KMS-11 (cell line): Measurements from ENCODE around the gene SLC26A1.

Experiments used
- H2AFZ ChIP-seq: fragments of 200-600 bp; sonication (generic); 2 replicates; pipeline ENCODE4 v1.6.1; 2016; ENCODE audit warnings: antibody characterized with exemption, mixed run types, low read depth
- H3K27ac ChIP-seq: fragments of 200-600 bp; sonication (generic); 2 replicates; pipeline ENCODE4 v1.6.1; 2016; ENCODE audit warnings: mild to moderate bottlenecking, mixed run types
- H3K27me3 ChIP-seq: fragments of 200-600 bp; sonication (generic); 2 replicates; pipeline ENCODE4 v1.6.1; 2017; ENCODE audit warnings: mild to moderate bottlenecking, low read depth, mixed run types, moderate library complexity; ENCODE audit not compliant: insufficient read depth
- H3K36me3 ChIP-seq: fragments of 200-600 bp; sonication (generic); 2 replicates; pipeline ENCODE4 v1.6.1; 2017; ENCODE audit warnings: mild to moderate bottlenecking, mixed run types; ENCODE audit not compliant: insufficient read depth
- H3K4me1 ChIP-seq: fragments of 200-600 bp; sonication (generic); 2 replicates; pipeline ENCODE4 v1.6.1; 2016; ENCODE audit warnings: mild to moderate bottlenecking, low read depth, mixed run types; ENCODE audit not compliant: poor library complexity, severe bottlenecking
- H3K4me2 ChIP-seq: fragments of 200-600 bp; sonication (generic); 2 replicates; pipeline ENCODE4 v1.7.0; 2016; ENCODE audit warnings: mild to moderate bottlenecking, mixed run types
- H3K4me3 ChIP-seq: fragments of 200-600 bp; sonication (generic); IDR thresholded peaks from 2 replicates; pipeline ENCODE4 v1.6.1; 2017; ENCODE audit warnings: low read depth, low read length, mixed read lengths; ENCODE audit not compliant: insufficient read depth
- H3K79me2 ChIP-seq: fragments of 200-600 bp; sonication (generic); 2 replicates; pipeline ENCODE4 v1.6.1; 2016; ENCODE audit warnings: low read depth, mixed run types; ENCODE audit not compliant: insufficient read depth
- H3K9ac ChIP-seq: fragments of 200-600 bp; sonication (generic); 2 replicates; pipeline ENCODE4 v1.6.1; 2016; ENCODE audit warnings: mild to moderate bottlenecking, mixed run types
- H4K20me1 ChIP-seq: fragments of 200-600 bp; sonication (generic); 2 replicates; pipeline ENCODE4 v1.6.1; 2016; ENCODE audit warnings: mild to moderate bottlenecking, mixed run types; ENCODE audit not compliant: insufficient read depth
- CTCF ChIP-seq: fragments of 200-600 bp; sonication (generic); conservative IDR thresholded peaks from 2 replicates; pipeline ENCODE4 v1.6.1; 2017; ENCODE audit warnings: low read depth, mild to moderate bottlenecking, antibody characterized with exemption, low read length, moderate library complexity, mixed read lengths

SLC26A1 gene

GRCh38 chr4:966266-967112, 26.7 kb downstream of the SLC26A1 start:
- H3K4me2 ChIP-seq: no peak overlapping the region
- H3K9ac ChIP-seq: no peak overlapping the region
- H3K4me3 ChIP-seq: no peak overlapping the region
- H3K27ac ChIP-seq: no peak overlapping the region
- no peaks in the 10 kb centered on the region for H3K36me3 ChIP-seq
- no peak overlapping the region for H2AFZ ChIP-seq
- H3K4me1 ChIP-seq: no peaks in the 10 kb centered on the region
- TF ChIP-seq CTCF: no peak
- H4K20me1 ChIP-seq: no peaks in the 10 kb centered on the region
- no peaks in the 10 kb centered on the region for H3K27me3 ChIP-seq
- no peaks in the 10 kb centered on the region for H3K79me2 ChIP-seq

GRCh38 chr4:965766-966134, 27.5 kb downstream of the SLC26A1 start:
- H3K27me3 ChIP-seq: no peaks in the 10 kb centered on the region
- no peak overlapping the region for H3K4me2 ChIP-seq
- no peak for TF ChIP-seq CTCF
- H3K4me3 ChIP-seq: no peak overlapping the region
- H4K20me1 ChIP-seq: no peaks in the 10 kb centered on the region
- no peak overlapping the region for H3K27ac ChIP-seq
- H3K36me3 ChIP-seq: no peaks in the 10 kb centered on the region
- H3K79me2 ChIP-seq: no peaks in the 10 kb centered on the region
- no peaks in the 10 kb centered on the region for H3K4me1 ChIP-seq
- no peak overlapping the region for H2AFZ ChIP-seq
- H3K9ac ChIP-seq: no peak overlapping the region

- H3K4me1 ChIP-seq: no peaks in the 10 kb centered on the region
- TF ChIP-seq CTCF: no peak
- H3K27me3 ChIP-seq: no peaks in the 10 kb centered on the region
- no peak overlapping the region for H3K4me3 ChIP-seq
- H3K9ac ChIP-seq: no peak overlapping the region
- H2AFZ ChIP-seq: no peak overlapping the region
- H3K27ac ChIP-seq: no peak overlapping the region
- H3K79me2 ChIP-seq: no peaks in the 10 kb centered on the region
- H3K4me2 ChIP-seq: no peak overlapping the region
- no peaks in the 10 kb centered on the region for H3K36me3 ChIP-seq
- no peaks in the 10 kb centered on the region for H4K20me1 ChIP-seq
Observed at GRCh38 chr4:965048-965765, 28.0 kb downstream of the SLC26A1 start.

- Histone ChIP-seq H3K4me1 (no peaks in the 10 kb centered on the region), H3K27me3 (no peaks in the 10 kb centered on the region), H3K27ac (no peak overlapping the region), H2AFZ (no peak overlapping the region), H3K4me2 (no peak overlapping the region), H4K20me1 (no peaks in the 10 kb centered on the region), H3K4me3 (no peak overlapping the region), H3K36me3 (no peaks in the 10 kb centered on the region), H3K9ac (no peak overlapping the region), H3K79me2 (no peaks in the 10 kb centered on the region)
- TF ChIP-seq CTCF: no peak
Observed at GRCh38 chr4:964346-965025, 28.7 kb downstream of the SLC26A1 start.
